ENCODE results near the gene ARL17A. TPM values are rescaled to one million over a fixed set of nuclear protein-coding genes. Genes with fewer than 3 reads are reported as not detected.
"Not testable (repeated sequence)": the region's sequence is repeated elsewhere in the genome, so short reads cannot be mapped to it uniquely, and the experiment has no call there.

ARL17A gene
- total RNA-seq, 1 experiment from 2014 or later, result 5.8 TPM

DNA sequence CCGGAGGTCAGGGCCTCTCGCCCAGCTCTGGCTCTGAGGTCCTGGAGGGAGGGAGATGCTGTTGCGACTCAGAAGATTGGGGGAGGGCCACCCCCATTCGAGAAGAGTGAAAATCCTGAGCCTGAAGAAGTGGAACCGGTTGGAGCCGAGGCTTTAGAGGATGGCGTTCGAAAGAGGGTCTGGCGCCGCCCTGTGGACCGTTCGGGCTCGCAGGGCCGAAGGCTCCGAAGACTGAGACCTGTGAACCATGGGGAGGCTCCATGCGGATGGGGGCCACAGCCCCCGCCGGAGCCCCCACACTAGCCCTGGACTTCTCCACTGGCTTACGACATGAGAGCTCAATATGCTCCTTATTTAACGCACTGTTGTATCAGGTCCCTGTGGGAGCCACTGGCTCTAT, 20.3 kb downstream of the ARL17A start:
- not testable (repeated sequence) for DNase-seq (ENCODE audit: low read depth)

DNA sequence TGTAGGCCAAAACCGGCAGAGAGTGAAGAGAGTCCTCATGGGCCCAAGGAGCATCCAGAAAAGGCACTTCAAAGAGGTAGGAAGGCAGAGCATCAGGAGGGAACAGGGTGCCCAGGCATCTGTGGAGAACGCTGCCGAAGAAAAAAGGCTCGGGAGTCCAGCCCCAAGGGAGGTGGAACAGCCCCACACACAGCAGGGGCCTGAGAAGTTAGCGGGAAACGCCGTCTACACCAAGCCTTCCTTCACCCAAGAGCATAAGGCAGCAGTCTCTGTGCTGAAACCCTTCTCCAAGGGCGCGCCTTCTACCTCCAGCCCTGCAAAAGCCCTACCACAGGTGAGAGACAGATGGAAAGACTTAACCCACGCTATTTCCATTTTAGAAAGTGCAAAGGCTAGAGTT, 30.9 kb downstream of the ARL17A start:
- DNase-seq (ENCODE audit: low read depth), result not testable (repeated sequence)

GRCh38 chr17:46534716-46535115, 44.8 kb downstream of the ARL17A start:
- DNase-seq (ENCODE audit: low read depth), result not testable (repeated sequence)

DNA sequence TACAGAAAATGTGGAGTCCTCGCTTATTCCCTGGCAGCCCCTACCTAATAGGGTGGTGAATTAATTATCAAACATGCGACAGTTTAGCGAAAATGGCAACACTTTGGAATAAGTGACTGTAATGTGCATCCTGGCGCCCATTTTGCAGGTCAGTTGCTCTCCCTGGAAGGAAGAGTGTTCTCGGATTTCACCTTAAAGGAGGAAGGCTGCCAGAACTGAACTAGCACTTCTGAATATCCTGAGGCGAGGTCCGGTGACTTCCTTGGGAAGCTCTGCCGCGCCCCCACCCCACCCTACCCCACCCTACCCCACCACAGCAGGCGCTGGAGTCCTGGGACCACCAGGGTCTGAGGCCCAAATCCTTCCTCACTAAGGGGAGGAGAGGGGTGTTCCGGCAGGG, 67.3 kb downstream of the ARL17A start, which contains the start of gene LRRC37A2:
Gene LRRC37A2, plus strand, starts transcription at position 301 of the 400 bp plus-strand sequence. CDS start 245 bp downstream, outside the sequence.
- not testable (repeated sequence) for DNase-seq (ENCODE audit: low read depth)

DNA sequence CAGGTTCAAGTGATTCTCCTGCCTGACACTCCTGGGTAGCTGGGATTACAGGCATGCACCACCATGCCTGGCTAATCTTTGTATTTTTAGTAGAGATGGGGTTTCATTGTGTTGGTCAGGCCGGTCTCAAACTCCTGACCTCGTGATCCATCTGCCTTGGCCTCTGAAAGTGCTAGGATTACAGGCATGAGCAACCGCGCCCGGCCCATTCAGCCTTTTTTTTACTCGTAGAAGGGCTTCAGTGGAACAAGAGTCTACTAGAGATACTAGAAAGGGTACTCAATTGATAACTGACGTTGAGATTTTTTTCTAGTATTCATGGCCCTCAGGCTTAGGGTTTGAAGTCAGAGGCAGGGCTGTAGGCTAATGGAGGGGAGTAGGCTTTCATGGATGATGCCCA, 73.6 kb downstream of the ARL17A start:
- not testable (repeated sequence) for DNase-seq (ENCODE audit: low read depth)

DNA sequence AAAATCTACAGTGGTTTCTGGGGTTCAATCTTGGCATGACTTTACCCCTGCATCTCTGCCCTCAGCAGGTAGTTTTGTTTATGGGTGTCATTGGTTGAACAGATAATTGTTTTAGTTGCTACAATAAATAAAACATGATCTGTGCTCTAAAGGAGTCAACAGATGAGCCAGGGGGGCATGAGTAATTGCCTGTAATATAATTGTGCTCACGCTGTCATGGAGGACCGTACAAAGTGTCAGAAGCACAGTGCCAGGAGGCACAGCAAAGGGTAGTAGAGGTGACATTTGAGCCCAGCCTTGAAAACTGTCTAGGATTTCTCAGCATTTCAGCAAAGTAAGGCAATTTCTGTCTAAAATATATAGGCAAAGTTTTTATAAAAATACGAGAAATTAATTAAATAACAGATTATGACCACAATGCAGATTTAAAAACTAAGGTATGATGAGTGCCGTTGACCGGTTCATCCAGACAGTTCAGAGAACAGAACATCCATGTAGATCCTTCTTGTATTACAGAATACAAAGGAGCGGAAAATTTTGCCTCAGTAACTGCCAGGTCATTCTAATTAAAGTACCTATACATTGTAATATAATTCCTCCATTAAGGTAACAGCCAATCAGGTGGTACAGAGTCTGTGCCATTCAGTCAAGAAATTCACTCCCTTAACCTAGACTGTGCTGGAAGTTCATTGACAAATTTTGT, 79.9 kb downstream of the ARL17A start:
- not testable (repeated sequence) for DNase-seq (ENCODE audit: low read depth)

GRCh38 chr17:46492021-46492420, 87.5 kb downstream of the ARL17A start:
- DNase-seq (ENCODE audit: low read depth), result not testable (repeated sequence)

GRCh38 chr17:46481310-46481709, 98.2 kb downstream of the ARL17A start:
- not testable (repeated sequence) for DNase-seq (ENCODE audit: low read depth)

DNA sequence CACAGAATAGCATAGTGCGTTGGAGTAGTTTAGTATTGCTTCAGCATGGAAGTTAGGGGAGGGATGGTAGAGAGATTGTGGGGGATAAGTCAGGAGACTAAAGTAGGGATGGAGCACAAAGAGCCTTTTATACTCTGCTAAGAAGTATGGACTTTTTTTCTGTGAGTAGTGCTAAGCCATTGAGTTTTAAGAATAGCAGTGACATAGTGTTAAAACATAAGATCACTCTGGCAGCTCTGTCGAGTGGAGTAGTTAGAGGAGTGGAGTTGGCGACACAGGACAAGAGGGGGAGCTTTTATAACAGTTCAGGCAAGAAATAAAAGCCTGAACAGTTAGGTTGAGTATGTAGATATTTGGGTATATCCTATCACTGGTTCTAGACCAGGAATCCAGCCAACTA, 100.7 kb downstream of the ARL17A start:
- not testable (repeated sequence) for DNase-seq (ENCODE audit: low read depth)

DNA sequence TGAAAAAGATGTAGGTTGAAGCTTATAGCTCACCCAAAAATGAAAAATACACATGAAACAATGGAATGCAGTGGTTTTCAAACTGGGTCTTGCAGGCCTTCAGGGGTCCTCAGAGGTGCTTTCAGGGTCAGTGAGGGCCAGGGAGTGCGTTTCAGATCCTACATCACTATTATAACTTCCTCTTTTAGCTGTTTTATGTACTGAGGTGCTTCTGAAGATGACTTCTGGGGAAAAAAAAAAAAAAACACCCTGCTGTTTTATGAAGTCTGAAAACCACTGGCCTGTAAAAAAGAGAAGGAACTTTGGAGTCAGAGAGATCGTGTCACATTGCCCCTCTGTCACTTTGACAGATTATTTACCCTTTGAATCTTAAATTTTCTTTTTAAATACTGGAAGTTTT, 103.9 kb downstream of the ARL17A start:
- not testable (repeated sequence) for DNase-seq (ENCODE audit: low read depth)

DNA sequence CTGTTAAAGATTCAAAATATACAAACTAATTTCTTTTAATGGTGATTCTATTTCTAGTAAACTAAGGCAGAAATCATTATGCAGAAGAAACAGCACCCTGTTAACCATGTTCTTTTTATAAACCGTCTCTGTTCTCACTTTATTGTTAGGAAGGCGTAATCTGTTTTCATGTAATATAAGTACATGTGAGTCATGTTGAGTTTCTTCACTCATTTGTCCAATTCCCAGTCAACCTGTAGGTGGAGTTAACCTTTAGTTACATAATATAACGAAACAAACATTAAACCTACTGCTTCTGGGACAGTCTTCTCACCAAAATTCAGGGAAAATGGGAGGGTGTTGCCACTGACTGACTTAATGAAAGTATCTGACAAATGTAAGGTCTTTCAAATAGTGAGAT, 105.0 kb downstream of the ARL17A start:
- DNase-seq (ENCODE audit: low read depth), result not testable (repeated sequence)

DNA sequence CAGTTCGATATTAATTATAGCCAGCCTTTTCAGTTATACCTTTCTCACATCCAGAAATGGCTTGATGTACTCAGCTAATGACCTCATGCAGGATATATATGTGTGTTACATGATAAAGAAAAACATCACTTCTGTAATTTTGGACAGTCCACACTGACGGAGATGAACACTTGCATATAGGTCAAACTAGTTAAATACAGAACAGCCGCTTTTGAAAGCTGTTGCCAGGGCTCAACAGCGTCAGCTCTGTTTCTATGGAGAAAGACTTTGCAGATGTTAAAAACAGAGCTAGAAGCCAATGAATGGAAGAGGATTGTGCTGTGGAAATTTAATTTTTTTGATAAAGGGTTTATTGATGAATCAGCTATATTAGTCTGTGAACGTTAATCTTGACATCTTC, 111.9 kb downstream of the ARL17A start:
- DNase-seq (ENCODE audit: low read depth), result not testable (repeated sequence)

Other genes with a start within 250 kb of the ARL17A start
- 11.3 and 14.9 TPM in 2 replicates for gene ARL17B, start 217.9 kb downstream of the ARL17A start, total RNA-seq (2014; rRNA removed)
- 3.4 and 4.2 TPM in 2 replicates for gene LRRC37A2, start 67.2 kb downstream of the ARL17A start, total RNA-seq (2014; rRNA removed)
- gene NSF, start 11.0 kb upstream of the ARL17A start, total RNA-seq (2014; rRNA removed), result 52.6 and 57.5 TPM in 2 replicates
- gene WNT3, start 239.0 kb upstream of the ARL17A start, total RNA-seq (2014; rRNA removed), result 0.57 and 1.0 TPM in 2 replicates